Activated T-helper 1 cell treated with anti-CD3 and anti-CD28 coated beads, Interleukin-12 subunit alpha, Interleukin-12 subunit beta, Interleukin-2, Interleukin-4 antibody, amounts not matched to agents 30 ng/mL and 10 ng/mL and 1 ng/mL, durations not matched to agents 14 hours and 24 hours and 36 hours (primary cell): ENCODE data around the gene HIP1. TPM values are rescaled to one million over a fixed set of nuclear protein-coding genes. Genes with fewer than 3 reads are reported as not detected.
"Not testable (repeated sequence)": the region's sequence is repeated elsewhere in the genome, so short reads cannot be mapped to it uniquely, and the experiment has no call there.

Source experiments
- DNase-seq: peaks from one replicate; pipeline ENCODE4 v3.0.0; 2021; ENCODE audit warnings: low spot score
- H3K27ac Mint-ChIP-seq: one replicate; pipeline ENCODE4 v1.8.0; 2021; ENCODE audit warnings: mild to moderate bottlenecking, mixed read lengths
- H3K27me3 Mint-ChIP-seq: one replicate; pipeline ENCODE4 v1.8.0; 2022; ENCODE audit warnings: mild to moderate bottlenecking, moderate library complexity, mixed read lengths; ENCODE audit not compliant: insufficient read depth
- H3K36me3 Mint-ChIP-seq: one replicate; pipeline ENCODE4 v1.8.0; 2021; ENCODE audit warnings: low read depth, mixed read lengths
- H3K4me1 Mint-ChIP-seq: one replicate; pipeline ENCODE4 v1.8.0; 2021; ENCODE audit warnings: low read depth, mixed read lengths
- H3K4me3 Mint-ChIP-seq: one replicate; pipeline ENCODE4 v1.8.0; 2021; ENCODE audit warnings: mild to moderate bottlenecking, moderate library complexity, mixed read lengths
- H3K9me3 Mint-ChIP-seq: one replicate; pipeline ENCODE4 v1.8.0; 2021; ENCODE audit warnings: mixed read lengths
- intact Hi-C: fragments of 100-400 bp; cut with micrococcal nuclease; formaldehyde crosslinking; loops from one replicate; pipeline ENCODE4 v1.15.1; 2024
- total RNA-seq: library from RNA; stranded (reverse); gene quantifications from 2 replicates; pipeline ENCODE4 v1.2.3, GENCODE V29; 2022

Gene HIP1
- total RNA-seq, 1 donor from 2014 or later: 2.3 TPM

DNA sequence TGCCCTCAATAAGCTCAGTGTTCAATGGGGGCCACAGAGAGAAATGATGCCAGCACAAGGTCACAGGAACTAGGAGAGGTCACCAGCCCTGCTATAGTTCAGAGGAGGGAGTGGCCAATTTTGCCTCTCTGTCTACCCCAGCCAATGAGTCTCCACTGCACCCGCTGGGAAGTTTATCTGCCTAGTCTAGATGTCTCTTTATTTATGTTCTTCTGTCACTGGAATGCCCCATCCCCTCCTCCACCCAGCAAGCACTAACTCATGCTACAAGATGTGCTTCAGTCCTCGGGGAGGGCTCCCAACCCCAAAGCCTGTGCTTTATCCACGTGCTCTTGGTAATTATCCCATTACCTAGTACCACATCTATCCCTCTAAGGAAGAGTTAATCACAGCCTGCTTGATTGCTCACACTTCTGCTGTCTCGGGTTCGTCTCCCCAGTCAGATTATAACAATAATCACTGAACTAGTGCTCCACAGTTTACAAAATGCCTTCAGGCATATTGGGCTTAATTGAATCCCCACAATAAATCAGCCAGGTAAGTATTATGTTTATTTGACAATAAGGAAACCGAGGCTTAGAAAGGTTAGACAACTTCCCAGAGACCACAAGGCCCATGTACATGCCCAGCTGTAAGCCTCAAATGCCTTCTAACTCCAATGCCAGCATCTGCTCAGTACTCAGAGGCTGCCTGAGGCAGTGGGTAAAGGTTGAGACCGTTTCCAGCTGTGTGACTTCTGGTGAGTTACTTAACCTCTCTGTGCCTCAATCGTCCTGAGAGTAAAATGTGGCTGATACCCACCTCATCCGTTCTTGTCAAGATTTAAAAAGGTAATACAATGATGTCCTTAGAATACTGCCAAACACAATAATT lies 3.9 kb downstream of the HIP1 start:
- Mint-ChIP-seq H3K4me1 (peaks cover 14% of the 10 kb centered on the region), H3K27me3 (peaks cover 10% of the 10 kb centered on the region), H3K27ac (no peak overlapping the region), H3K36me3 (no peaks in the 10 kb centered on the region), H3K4me3 (no peak overlapping the region), H3K9me3 (no peaks in the 10 kb centered on the region)
- intact Hi-C loops: loop anchor here (5.0 kb wide), 1 partner anchor 272 kb away; no protein-coding TSS in a partner anchor
- no peak for DNase-seq

DNA sequence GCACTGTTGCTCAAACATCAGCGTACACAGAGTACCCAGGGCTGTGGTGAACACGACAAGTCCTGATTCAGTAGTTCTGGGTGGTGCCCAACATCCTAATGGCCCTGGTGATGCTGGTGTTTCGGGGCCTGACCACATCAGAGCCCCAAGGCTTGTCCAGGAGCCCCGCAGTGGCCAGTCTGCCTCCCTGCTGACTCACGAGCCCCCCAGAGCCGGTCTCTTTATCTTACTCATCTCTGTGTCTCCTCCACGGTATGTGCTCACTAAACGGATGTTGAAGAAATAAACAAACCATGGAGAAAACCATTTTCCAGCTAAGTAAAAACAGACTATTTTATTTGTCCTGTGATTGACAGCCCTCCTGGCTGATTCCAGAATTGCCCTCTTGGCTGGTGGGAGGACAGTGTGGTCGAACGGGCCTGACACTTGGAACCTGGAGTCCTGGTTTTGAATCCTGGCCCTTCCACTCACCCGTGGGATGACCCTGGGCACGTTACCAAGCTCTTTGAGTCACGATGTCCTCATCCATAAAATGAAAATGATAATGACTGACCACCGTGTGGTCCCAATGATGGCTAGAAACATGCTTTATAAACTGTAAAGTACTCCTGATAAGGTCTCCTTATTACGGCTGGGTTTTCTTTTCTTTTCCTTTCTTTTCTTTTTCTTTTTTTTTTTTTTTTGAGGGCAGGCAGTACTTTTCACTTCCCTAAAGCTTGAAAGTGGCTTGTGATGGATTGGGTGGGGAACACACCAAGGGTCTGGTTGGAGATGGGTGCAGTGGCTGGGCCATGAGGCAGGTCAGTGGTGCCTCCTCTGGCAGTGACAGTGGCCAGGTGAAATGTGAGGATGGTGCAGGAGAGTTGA lies 5.7 kb downstream of the HIP1 start:
- H3K4me3 Mint-ChIP-seq: no peak overlapping the region
- no peaks in the 10 kb centered on the region for H3K36me3 Mint-ChIP-seq
- peaks cover 12% of the 10 kb centered on the region for H3K4me1 Mint-ChIP-seq
- no peak for DNase-seq
- intact Hi-C loops: no loop called here
- H3K27me3 Mint-ChIP-seq: peaks cover 7% of the 10 kb centered on the region
- no peak overlapping the region for H3K27ac Mint-ChIP-seq
- H3K9me3 Mint-ChIP-seq: no peaks in the 10 kb centered on the region

DNA sequence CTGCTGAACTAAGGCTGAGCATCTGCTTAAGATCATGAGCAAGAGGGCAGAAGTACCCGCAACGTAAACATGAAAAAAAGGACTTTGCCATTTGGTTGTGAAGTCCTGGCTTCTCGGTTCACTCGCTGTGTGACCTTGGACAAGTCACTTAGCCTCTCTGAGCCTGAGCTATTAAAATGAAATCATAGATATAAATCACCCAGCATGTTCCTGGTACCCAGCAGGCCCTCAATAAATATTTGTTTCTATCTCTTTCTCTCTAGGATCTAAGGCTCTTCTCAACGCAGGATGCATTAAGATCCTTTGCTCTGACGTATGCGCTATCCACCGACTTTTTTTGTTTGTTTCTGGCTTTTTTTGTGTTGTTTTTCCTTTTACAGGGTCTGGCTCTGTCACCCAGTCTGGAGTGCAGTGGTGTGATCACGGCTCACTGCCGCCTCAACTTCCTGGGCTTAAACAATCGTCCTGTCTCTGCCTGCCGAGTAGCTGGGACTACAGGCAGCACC lies 6.7 kb downstream of the HIP1 start:
- Mint-ChIP-seq H3K27ac (no peak overlapping the region), H3K4me1 (peaks cover 12% of the 10 kb centered on the region), H3K4me3 (no peak overlapping the region), H3K27me3 (peaks cover 3% of the 10 kb centered on the region), H3K9me3 (no peaks in the 10 kb centered on the region), H3K36me3 (no peaks in the 10 kb centered on the region)
- intact Hi-C loops: no loop called here
- DNase-seq: no peak

DNA sequence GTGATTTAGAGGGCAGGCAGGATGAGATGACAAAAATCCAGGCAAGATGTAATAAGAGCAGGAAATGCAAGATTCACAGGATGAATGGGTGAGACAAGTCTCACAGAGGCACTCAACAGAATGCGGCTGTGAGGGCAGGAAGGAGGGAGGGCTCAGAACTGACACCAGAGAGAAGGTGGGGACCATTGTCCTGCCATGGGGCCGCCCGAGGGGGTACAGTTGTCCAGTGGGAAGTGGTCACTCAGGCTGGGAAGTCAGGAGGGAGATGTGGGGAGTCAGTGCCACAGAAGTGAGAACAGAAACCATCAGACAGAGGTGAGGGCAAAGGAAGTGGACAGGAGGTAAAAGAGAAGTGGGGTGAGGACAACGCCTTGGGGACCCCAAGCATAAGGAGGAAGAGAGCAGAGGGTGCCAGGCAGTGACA lies 8.9 kb downstream of the HIP1 start:
- Mint-ChIP-seq H3K4me3 (no peak overlapping the region), H3K36me3 (no peaks in the 10 kb centered on the region), H3K9me3 (no peaks in the 10 kb centered on the region), H3K4me1 (peaks cover 12% of the 10 kb centered on the region), H3K27ac (peak overlapping the region; percentile 8), H3K27me3 (no peaks in the 10 kb centered on the region)
- DNase-seq: no peak
- intact Hi-C loops: no loop called here

DNA sequence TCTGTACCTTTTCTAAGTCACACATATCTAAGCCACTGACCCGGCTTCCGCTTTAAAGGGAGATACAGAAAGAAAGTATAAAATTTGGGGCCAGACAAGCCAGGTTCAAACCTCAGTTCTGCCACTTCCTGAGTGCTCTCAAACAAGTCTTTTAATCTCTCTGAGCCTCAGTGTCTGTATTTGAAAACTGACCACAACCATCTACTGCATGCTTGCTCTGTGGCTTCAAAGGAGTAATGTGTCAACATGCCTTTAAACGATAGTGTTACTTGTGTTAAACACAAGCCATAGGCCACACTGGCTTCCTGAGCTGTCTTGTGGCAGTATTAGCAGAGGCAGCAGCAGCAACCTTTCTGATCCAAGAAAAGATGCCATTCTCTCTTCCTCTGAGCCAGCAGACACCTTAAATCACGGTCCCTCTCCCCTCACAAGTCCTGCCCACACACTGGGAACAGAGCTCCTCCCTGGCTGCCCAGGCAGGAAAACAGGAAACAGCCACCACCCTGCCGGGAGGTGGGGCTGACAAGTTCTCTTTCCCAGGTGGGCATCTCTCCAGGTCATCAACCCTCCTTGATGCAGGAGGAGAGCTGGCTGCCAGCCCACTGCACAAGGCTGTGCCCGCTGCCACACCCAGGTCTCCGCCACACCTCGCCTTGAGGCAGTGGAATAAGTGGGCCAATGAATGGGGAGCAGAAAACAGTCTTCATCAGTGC lies 10.7 kb downstream of the HIP1 start:
- H3K27ac Mint-ChIP-seq: no peak overlapping the region
- intact Hi-C loops: no loop called here
- no peak for DNase-seq
- no peaks in the 10 kb centered on the region for H3K27me3 Mint-ChIP-seq
- peaks cover 12% of the 10 kb centered on the region for H3K4me1 Mint-ChIP-seq
- H3K4me3 Mint-ChIP-seq: no peak overlapping the region
- H3K36me3 Mint-ChIP-seq: no peaks in the 10 kb centered on the region
- no peaks in the 10 kb centered on the region for H3K9me3 Mint-ChIP-seq

DNA sequence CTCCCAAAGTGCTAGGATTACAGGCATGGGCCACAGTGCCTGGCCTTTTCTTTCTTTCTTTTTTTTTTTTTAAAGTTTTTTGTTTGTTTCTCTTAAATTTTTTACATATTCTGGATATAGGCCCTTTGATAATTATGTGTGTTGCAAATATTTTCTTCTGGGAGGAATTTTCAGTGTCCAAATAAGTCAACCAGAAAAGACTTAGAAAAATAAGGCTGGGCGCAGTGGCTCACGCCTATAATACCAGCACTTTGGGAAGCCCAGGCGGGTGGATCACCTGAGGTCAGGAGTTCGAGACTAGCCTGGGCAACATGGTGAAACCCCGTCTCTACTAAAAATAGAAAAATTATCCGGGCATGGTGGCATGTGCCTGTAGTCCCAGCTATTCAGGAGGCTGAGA lies 11.4 kb downstream of the HIP1 start:
- H3K27me3 Mint-ChIP-seq, H3K4me3 Mint-ChIP-seq, DNase-seq, H3K36me3 Mint-ChIP-seq, intact Hi-C loops, H3K27ac Mint-ChIP-seq, H3K9me3 Mint-ChIP-seq: not testable (repeated sequence)
- peaks cover 12% of the 10 kb centered on the region for H3K4me1 Mint-ChIP-seq

DNA sequence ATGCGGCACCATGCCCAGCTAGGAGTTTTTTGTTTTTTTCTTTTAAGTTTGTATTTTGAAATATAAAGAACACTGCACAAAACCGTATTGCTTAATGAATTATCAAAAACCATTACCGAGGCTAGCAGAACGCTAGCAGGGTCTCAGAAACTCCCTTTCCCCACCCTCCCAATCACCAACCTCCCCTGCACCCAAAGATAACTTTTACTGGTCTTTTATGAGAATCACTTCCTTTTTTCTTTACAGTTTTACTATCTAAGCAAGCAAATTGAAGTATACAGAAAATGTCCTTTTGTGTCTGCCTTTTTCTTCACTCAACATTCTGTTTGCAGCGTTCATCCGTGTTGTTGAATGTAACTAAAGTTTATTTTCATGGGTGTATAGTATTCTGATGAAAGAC lies 13.4 kb downstream of the HIP1 start:
- Mint-ChIP-seq H3K4me3 (no peak overlapping the region), H3K27me3 (no peaks in the 10 kb centered on the region), H3K27ac (no peak overlapping the region)

DNA sequence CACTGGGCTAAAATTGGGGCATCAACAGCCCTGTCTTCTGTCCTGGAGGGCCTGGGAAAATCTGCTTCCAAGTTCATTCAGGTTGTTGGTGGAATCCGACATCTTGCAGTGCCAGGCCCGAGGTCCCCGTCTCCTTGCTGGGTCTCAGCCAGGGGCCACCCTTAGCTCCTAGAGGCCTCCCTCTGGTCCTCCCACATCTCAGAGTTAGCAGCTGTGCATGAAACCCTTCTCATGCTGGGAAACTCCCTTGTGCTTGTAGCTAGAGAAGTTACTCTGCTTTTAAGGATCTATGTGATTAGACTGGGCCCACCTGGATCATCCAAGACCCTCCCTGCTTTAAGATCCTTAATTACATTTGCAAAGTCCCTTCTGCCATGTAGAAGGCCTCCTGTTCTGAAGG lies 15.3 kb downstream of the HIP1 start:
- peaks cover 8% of the 10 kb centered on the region for H3K4me1 Mint-ChIP-seq
- no peak overlapping the region for H3K4me3 Mint-ChIP-seq
- intact Hi-C loops: no loop called here
- no peak overlapping the region for H3K27ac Mint-ChIP-seq
- H3K27me3 Mint-ChIP-seq: no peaks in the 10 kb centered on the region
- no peak for DNase-seq
- H3K9me3 Mint-ChIP-seq: no peaks in the 10 kb centered on the region
- no peaks in the 10 kb centered on the region for H3K36me3 Mint-ChIP-seq

More for the DNA sequence above, 13.4 kb downstream of the HIP1 start:
- Mint-ChIP-seq H3K36me3 (no peaks in the 10 kb centered on the region), H3K4me1 (peaks cover 12% of the 10 kb centered on the region), H3K9me3 (no peaks in the 10 kb centered on the region)
- no peak for DNase-seq
- intact Hi-C loops: no loop called here

DNA sequence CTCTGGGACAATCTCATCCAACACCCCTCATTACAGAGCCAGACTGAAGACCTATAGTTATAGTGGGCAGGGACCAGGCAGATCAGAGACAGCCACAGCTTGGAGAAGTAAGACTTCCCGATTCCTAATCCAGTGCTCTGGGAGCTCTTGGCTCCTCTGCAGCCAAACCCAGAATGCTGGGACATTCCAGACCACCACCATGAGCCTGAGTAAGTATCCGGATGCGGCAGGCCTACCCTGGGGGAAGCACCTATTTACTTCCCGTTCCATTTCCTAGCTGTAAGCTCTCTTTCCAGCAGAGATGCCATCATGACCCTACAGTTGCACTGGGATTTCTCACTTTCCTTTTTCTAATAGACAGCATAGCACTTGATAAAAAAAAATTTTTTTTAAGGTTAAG lies 16.4 kb downstream of the HIP1 start:
- Mint-ChIP-seq H3K27me3 (no peaks in the 10 kb centered on the region), H3K36me3 (no peaks in the 10 kb centered on the region), H3K4me3 (no peak overlapping the region), H3K9me3 (no peaks in the 10 kb centered on the region), H3K4me1 (no peaks in the 10 kb centered on the region), H3K27ac (no peak overlapping the region)
- DNase-seq: no peak
- intact Hi-C loops: no loop called here

DNA sequence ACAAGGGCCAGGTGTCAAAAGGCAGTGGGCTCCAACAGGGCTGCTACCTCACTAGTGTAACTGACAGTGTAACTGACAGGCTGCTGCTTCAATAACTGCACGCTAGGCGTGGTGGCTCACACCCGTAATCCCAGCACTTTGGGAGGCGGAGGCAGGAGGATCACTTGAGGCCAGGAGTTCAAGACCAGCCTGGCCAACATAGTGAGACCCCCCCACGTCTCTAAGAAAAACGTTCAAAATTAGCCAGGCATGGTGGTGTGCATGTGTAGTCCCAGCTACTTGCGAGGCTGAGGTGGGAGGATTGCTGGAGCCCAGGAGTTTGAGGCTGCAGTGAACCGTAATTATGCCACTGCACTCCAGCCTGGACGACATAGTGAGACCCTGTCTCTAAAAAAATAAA lies 16.8 kb downstream of the HIP1 start:
- H3K27ac Mint-ChIP-seq, intact Hi-C loops, H3K27me3 Mint-ChIP-seq, H3K4me3 Mint-ChIP-seq, DNase-seq, H3K36me3 Mint-ChIP-seq, H3K9me3 Mint-ChIP-seq, H3K4me1 Mint-ChIP-seq: not testable (repeated sequence)

DNA sequence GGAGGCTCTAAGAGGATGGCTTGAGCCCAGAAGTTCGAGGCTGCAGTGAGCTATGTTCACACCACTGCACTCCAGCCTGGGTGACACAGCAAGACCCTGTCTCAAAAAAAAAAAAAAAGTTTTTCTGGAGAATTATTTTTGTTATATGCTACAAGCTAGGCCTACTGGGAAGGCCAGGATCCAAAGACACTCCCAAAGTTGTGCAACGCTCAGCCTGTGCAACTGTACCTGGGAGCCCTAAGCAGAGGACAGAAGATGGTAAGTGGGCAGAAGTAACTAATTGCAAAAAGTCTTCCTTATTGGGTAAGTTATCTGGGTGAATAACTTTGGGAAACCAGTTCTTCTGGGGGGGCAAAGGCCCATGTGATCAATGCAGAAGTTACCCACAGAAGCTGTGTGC lies 17.3 kb downstream of the HIP1 start:
- DNase-seq: no peak
- H3K36me3 Mint-ChIP-seq: no peaks in the 10 kb centered on the region
- no peak overlapping the region for H3K27ac Mint-ChIP-seq
- H3K4me3 Mint-ChIP-seq: no peak overlapping the region
- H3K27me3 Mint-ChIP-seq: no peaks in the 10 kb centered on the region
- no peaks in the 10 kb centered on the region for H3K9me3 Mint-ChIP-seq
- intact Hi-C loops: no loop called here
- H3K4me1 Mint-ChIP-seq: no peaks in the 10 kb centered on the region

DNA sequence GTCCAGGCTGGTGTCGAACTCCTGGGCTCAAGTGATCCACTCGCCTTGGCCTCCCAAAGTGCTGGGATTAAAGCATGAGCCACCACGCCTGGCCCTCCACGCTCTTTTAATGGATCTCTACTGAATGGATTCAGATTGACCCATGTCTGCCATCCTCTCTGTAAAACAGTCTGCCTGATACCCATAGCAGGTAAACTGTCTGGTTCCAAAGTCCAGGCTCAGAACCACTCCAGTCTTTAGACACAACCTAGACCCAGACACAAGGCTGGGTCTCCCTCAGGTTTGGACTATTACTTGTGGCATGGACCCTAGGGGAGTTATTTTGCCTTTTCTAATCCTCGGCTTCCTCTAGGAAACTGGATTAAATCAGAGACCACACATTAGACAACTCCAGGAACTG lies 19.1 kb downstream of the HIP1 start:
- no peak for DNase-seq
- Mint-ChIP-seq H3K9me3 (no peaks in the 10 kb centered on the region), H3K27ac (no peak overlapping the region), H3K4me3 (no peak overlapping the region), H3K27me3 (no peaks in the 10 kb centered on the region), H3K4me1 (no peaks in the 10 kb centered on the region), H3K36me3 (no peaks in the 10 kb centered on the region)
- intact Hi-C loops: no loop called here
